Activated CD8-positive, alpha-beta memory T cell treated with anti-CD3 and anti-CD28 coated beads, Interleukin-2, amount 50 U/mL, for 48 hours (primary cell): ENCODE data around the gene FZR1.
"Not testable (repeated sequence)": the region's sequence is repeated elsewhere in the genome, so short reads cannot be mapped to it uniquely, and the experiment has no call there.

Experiments
- DNase-seq: peaks from one replicate; pipeline ENCODE4 v3.0.0-alpha.2; 2020

Gene FZR1

DNA sequence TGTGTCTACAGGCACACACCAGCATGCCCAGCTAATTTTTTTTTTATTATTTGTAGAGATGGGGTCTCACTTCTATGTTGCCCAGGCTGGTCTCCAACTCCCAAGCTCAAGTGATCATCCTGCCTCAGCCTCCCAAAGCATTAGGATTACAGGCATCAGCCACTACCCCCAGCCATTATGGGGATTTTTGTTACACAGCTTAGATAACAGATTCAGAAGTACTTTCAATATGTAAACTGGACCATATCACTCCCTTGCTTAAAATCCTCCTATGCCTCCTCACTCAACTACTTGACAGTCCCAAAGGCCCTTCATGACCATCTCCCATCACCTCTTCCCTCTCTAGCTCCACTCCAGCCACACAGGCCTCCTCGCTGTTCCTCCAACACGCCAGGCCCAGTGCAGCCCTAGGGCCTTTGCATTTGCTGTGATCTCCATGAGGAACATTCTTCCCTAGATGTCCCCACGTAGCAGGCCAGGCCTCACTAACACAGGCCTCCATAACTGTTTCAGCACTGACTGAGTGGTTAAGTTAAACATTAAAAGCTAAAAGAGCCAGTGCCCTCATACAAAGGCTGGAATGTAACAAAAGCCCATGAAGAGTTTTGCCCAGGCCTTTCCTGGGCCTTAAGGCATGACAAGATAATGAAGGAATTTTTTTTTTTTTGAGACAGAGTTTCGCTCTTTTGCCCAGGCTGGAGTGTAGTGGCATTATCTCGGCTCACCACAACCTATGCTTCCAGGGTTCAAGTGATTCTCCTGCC, 8.2 kb upstream of the FZR1 start:
- no peak for DNase-seq

- no peak for DNase-seq
Measured at GRCh38 chr19:3499738-3500428, 6.2 kb upstream of the FZR1 start.

DNA sequence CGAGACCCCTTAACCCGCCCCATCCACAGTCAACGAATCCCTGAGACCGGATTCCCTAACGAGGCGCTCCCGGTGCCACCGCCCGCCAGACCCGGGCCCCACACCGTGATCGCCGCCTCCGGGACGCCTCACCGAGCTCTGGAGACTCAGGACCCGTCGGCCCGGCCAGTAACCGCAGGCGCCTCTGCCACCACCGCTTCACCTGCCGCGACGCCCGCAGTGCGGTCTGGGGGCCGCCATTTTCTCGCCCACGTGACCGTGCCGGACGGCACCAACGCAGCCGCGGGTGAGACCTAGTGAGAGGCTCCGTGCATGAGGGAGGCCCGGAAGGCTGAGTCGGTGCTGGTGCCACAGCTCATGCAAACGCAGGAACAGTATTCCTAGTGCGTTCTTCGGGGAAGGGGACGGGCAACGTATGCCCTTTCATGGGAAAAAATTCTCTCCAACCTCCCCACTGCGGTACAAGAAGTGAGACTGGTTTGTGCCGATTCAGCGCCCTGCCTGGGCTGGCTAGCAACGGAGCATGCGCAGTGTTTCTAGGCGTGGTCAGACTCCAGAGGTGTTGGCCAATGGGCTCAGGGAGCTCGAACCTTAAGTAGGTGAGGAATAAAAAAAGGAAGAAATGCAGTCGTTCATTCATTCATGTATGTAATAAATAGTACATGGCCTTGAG, 5.5 kb upstream of the FZR1 start, which contains the start of gene DOHH:
Gene DOHH, minus strand, starts transcription at position 246 of the 673 bp plus-strand sequence. CDS start 3,860 bp downstream, outside the sequence.
- peak; percentile 95 for DNase-seq

DNA sequence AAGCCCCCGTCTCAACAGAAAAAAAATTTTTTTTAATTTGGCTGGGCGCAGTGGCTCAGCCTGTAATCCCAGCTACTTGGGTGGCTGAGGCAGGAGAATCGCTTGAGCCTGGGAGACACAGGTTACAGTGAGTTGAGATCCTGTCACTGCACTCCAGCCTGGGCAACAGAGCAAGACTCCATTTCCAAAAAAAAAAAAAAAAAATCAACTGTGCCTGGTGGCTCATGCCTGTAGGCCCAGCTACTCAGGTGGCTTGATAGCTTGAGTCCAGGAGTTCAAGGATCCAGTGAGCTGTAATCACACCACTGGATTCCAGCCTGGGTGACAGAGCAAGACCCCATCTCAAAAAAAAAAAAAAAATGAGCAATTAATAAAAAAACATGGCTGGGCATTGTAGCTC, 4.3 kb upstream of the FZR1 start:
- DNase-seq = no peak

DNA sequence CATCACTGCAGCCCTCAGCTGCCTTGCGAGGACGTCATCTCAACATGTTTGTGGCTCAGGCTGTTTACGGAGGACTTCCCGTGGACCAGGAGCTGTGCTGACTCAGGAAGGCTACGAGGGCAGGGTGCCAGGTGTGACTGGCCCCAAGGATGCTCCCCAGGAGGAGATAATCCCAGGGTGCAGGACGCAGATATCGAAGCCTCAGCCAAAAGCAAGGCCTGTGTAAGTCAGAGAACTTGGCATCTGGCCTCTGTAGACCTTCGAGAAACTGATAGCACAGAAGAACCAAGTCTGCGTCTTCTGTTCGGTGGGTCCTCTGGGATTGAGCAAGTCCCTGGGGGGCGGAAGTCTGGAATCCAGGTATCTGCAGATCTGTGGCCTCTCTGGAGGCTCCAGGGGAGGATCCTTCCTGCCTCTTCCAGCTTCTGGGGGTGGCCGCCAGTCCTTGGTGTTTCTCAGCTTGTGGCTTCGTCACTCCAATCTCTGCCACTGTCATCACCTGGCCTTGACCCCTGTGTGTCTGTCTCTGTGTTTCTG, 3.0 kb upstream of the FZR1 start:
- no peak for DNase-seq

- DNase-seq = no peak
Measured at GRCh38 chr19:3504735-3505134, 1.4 kb upstream of the FZR1 start.

DNA sequence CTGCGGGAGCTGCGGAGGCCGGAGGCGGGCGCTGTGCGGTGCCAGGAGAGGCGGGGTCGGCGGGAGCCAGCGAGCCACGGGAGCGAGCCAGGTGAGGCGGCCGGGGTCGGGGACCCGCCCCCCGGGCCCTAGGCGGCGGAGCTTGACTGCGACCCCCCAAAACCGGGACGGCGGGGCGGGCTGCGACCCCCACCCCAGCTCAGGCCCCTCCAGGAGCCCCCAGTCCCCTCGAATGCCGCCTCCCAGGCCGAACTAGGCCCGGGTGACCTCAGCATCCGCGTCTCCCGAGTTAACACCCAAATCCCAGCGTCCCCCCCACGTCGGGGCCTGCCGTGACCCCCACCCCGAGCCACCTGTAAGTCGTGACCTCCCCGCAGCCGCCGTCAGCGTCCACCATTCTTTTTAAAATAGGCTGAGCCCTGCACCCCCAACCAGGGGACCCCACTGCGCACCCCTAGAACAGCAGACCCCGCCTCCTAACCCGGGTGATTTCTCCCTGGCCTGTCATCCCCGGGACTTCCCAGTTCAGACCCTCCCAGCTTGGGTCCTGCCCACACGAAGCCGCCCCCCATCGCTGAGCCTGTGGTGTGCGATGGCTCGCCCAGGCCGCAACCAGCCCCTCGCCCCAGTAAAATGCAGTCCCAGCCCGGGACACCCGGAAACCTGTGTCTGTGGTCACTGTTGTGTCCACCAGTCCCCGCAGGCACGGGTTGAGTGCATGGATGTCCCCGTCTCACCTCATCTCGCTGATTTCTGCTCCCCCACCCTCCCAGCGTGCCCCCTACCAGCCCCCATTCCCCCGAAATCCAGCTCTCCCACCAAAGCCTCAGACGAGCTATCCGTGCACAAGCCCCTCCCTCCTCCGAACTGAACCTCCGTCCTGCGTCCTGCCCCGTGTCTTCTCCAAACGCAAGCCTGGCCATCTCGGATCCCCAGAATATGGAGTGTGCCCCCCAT, 551 bp downstream of the FZR1 start:
- peak; percentile 64 for DNase-seq

DNA sequence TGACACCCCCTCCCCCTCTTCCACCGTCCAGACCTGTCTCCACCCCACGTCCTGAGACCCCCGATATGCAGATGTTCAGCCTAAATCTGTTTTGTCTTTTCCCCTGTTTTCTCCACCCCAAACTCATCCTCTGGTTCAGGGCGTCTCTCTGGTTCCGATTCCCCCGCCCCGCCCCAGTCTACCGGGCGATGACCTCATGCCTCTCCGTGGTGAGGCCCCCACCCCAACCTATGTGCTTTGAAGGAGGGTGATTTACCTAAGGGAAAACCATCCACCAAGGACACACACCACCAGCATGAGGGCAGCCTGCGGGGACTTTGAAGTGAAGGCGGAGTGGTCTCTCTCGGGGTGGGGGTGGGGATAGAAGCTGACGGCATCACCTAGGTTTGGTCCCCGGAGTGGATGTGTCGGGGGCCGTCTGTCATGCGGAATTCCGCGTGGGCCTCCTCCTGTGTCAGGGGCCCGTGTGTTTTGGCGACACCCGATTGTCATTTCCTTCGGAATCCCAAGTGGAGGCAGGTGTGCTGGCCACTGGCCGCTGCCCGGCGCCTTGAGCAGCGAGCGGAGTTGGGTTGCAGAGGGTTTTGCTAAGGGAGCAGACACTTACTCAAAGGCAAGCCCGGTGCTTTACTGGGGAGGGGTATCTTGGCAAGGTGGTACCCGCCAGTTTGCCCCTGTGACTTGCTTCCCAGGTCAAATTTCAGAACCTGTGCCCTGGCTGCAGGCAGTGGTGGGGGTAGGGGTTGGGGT, 1.4 kb downstream of the FZR1 start:
- no peak for DNase-seq

DNA sequence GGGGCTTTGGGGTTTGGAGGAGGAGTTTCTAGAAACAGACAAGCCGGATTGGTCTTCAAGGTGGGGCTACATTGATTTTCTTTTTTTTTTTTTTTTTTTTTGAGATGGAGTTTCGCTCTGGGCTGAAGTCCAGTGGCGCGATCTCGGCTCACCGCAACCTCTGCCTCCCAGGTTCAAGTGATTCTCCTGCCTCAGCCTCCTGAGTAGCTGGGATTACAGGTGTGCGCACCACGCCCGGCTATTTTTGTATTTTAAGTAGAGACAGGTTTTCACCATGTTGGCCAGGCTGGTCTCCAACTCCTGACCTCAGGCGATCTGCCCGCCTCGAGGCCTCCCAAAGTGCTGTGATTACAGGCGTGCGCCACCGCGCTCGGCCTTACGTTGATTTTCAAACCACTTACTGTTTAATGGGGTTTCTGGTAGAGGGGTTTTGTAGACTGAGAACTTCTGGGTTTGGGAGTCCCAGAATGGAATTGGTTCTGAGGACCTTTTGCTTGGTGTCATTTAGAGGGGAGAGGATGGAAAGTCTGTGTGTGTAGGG, 2.1 kb downstream of the FZR1 start:
- not testable (repeated sequence) for DNase-seq

GRCh38 chr19:3508771-3509535, 2.8 kb downstream of the FZR1 start:
- DNase-seq = peak; percentile 58

DNA sequence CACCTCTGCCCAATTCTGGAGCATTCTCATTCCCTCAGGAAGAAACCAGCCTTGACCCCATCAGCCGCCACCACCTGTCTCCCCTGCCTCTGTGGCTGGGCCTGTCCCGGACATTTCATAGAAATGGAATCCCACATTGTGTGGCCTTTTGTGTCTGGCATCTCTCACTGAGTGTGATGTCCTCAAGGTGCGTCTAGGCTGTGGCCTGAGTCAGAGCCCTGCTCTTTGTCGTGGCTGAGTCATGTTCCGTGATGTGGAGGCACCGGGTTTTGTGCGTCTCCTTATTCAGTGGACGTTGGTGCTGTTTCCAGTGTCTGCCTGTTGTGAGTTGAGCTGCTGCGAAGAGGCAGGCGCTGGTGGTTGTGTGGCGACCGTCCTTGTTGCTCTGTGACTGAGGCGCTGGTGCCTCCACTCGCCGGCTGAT, 3.5 kb downstream of the FZR1 start:
- DNase-seq = peak; percentile 59

GRCh38 chr19:3510727-3511126, 4.6 kb downstream of the FZR1 start:
- DNase-seq = no peak

DNA sequence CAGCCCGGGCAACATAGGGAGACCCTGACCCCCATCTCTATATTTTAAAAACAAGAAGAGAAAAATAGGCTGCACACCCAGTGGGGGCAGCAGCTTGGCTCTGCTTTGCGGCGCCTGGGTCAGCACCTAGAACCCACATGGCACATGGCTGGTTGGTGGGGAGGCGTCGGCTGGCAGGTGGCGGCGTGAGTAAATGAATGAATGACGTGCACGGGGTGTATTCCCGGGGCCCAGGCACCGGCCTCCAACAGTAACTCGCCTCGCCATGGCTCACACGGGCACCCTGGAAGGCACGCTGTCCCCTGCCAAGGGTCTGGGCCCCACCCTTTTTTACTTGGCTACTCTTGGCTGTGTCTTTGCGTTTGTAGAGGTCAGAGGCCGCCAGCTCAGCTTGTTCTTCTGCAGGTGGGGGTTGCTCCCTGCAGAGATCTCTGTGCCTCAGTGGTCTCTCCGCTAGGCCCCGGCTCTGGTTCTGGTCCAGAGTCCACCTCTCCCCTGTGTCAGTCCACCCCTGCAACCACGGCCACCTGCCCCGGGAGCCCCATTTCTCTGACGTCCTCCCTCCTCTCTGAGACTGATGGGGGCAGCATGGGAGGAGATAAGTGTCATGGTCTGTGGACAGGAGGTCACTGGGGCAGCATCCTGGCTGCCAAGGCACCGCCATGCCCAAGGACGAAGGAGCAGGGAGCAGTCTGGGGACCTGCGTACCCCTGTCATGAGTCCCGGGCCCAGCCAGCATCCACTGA, 5.6 kb downstream of the FZR1 start:
- DNase-seq = no peak

- no peak for DNase-seq
Measured at GRCh38 chr19:3512562-3513228, 6.6 kb downstream of the FZR1 start.

DNA sequence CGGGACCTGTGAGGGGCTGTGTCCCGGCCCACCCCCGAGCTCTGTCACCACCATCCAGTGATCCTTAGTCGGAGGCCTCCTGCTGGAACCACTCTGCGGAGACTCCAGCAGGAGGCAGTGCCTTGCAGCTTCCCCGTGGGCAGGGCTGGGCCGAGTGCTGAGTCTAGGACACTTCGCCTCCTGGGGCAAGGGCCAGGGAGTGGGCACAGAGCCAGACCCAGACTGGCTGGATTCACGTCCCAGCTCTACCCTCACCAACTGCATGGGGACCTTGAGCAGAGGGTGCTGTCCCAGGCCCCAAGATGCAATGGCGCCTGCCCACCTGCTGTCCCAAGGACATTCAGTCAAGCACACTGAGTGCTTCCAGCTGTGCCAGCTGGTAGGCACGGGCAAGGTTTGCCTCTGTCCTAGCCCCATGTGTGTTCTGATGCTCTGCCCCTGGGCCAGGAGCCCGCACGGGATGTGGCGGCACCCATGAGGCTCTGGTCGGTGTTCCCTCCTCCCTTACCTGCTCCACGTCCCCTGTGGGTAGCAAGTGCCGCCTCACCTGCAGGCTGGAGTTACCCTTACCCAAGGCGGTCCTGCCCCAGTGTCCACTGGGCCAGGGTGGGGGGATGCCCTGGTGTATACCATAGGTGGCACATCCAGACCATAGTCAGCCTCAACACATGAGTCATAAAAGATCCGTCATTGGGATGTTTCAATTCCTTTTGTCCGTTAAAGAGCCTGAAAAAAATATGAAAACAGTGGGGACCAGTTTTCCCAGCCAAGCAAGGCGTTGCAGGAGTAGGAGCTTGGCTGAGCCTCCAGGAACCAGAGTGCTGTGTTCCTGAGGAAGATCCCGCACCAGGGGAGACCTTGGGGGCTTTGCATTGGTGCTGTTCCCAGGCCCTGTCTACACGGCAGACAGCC, 7.4 kb downstream of the FZR1 start:
- no peak for DNase-seq

DNA sequence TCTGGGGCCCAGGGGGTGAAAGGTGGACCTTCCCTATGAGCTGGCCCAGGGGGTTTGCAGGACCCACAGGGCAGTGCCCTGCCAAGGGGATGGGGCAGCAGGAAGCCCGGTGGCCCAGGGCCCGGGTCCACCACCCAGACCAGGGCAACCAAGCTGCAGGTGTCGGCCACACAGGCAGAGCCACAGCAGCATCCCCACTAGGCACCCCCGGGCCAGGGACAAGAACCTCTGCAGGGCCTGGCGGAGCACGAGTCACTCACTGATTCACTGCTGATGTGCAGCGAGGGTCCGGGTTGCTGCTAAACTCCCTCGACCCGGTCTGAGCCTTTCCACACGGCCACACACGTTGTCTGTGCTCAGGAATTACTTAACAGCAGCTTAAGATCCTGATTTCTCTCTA, 8.8 kb downstream of the FZR1 start:
- DNase-seq = no peak

- no peak for DNase-seq
Measured at GRCh38 chr19:3515891-3516422, 9.8 kb downstream of the FZR1 start.
